GM11168 (cell line): ENCODE data around the gene TAOK2.

Experiments used
- in situ Hi-C: fragments of 300-500 bp; cut with MboI; formaldehyde crosslinking; loops from one replicate; pipeline ENCODE4 v1.12.0; 2022; ENCODE audit warnings: low sequenced_read_pairs; ENCODE audit not compliant: unreplicated experiment

The TAOK2 gene

GRCh38 chr16:30000735-30001631 is 27.3 kb downstream of the TAOK2 start:
- in situ Hi-C loops: no loop called here

GRCh38 chr16:30002614-30003346 is 29.1 kb downstream of the TAOK2 start:
- in situ Hi-C loops: no loop called here

GRCh38 chr16:30003670-30004423 is 30.2 kb downstream of the TAOK2 start:
- in situ Hi-C loops: no loop called here

GRCh38 chr16:30004424-30004776 is 30.7 kb downstream of the TAOK2 start:
- in situ Hi-C loops: no loop called here

GRCh38 chr16:30004811-30005242 is 31.2 kb downstream of the TAOK2 start:
- in situ Hi-C loops: no loop called here

GRCh38 chr16:30005341-30006094 is 31.9 kb downstream of the TAOK2 start:
- in situ Hi-C loops: no loop called here

- in situ Hi-C loops: no loop called here
These were observed 32.4 kb downstream of the TAOK2 start for GRCh38 chr16:30006095-30006473.

GRCh38 chr16:30006659-30007377 is 33.1 kb downstream of the TAOK2 start:
- in situ Hi-C loops: no loop called here

- in situ Hi-C loops: no loop called here
These were observed 33.8 kb downstream of the TAOK2 start for GRCh38 chr16:30007378-30007895.

GRCh38 chr16:30009085-30009862 is 35.6 kb downstream of the TAOK2 start:
- in situ Hi-C loops: no loop called here

GRCh38 chr16:30009990-30010843 is 36.5 kb downstream of the TAOK2 start:
- in situ Hi-C loops: loop anchor here (10.0 kb wide), 1 partner anchor 325 kb away; no protein-coding TSS in a partner anchor

- in situ Hi-C loops: loop anchor here (10.0 kb wide), 1 partner anchor 326 kb away; no protein-coding TSS in a partner anchor
These were observed 37.4 kb downstream of the TAOK2 start, which contains the start of gene DOC2A for GRCh38 chr16:30010844-30011713. Gene DOC2A, minus strand, starts transcription at chr16:30011027. Its CDS starts 805 bp downstream, at chr16:30010222.

- in situ Hi-C loops: loop anchor here (10.0 kb wide), 1 partner anchor 327 kb away; no protein-coding TSS in a partner anchor
These were observed 38.2 kb downstream of the TAOK2 start for GRCh38 chr16:30011714-30012504.

- in situ Hi-C loops: loop anchor here (10.0 kb wide), 1 partner anchor 328 kb away; no protein-coding TSS in a partner anchor
These were observed 38.9 kb downstream of the TAOK2 start for GRCh38 chr16:30012598-30012997.

- in situ Hi-C loops: loop anchor here (10.0 kb wide), 1 partner anchor 331 kb away; no protein-coding TSS in a partner anchor
These were observed 41.8 kb downstream of the TAOK2 start for GRCh38 chr16:30015450-30015849.
